Right forelimb (tissue), 1 donor: ENCODE results near the gene LRIG1.

Source experiments
- DNase-seq: peaks from one replicate; pipeline ENCODE4 v3.0.0-alpha.2; 2018

LRIG1 gene

GRCh38 chr3:66487465-66487864 lies 13.4 kb downstream of the LRIG1 start:
- DNase-seq = no peak

GRCh38 chr3:66486646-66487045 lies 14.2 kb downstream of the LRIG1 start:
- DNase-seq = no peak

DNA sequence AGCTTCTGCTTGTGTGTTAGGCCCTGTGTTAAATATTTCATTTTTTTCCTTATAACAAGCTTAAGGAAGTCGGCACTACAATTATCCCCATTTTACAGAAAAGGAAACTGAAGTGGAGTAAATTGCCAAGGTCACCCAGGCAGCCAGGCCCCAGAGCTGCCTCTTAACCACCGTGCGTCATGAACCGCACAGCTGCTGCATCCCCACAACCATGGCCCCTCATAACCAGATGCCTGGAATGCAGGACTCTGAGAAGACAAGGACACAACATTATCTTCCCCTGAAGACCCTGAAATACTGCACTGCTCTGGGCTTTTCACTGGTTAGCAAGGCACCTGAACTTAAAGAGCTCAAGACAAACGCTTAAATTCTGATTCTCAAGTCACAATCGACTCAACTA lies 14.6 kb downstream of the LRIG1 start:
- DNase-seq = no peak

GRCh38 chr3:66485291-66485968 lies 15.4 kb downstream of the LRIG1 start:
- no peak for DNase-seq

DNA sequence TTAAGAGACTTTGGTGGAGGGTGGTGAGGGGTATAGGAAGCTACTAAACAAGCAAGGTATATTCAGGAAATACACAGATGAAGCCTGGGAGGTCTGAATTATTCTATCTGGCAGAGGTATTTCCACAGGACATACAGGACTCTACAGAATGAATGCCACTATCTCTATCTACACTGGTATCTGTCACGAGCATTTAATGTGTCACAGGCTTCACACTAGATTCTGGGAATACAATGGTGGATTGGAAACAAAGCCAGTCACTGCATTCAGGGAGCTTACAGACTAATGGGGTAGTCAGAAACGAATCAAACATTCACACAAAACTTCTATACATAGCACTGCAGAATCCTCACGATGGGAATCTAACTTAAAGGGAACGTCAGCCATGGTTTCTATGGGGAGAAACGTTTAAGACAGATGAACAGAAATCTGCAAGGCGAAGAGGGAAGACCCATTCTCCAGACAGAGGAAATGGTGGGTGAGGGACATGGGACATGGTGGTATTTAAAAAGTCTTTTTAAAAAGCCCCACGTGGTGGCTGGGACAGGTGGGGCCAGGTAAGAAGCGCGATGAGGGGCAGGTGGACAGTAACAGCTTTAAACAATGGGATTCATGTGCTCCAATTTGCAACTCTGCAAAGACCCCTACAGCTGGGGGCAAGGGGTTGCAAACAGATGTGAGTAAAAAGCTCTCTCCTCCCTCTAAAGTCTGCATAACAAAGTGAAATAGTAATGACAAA lies 16.5 kb downstream of the LRIG1 start:
- no peak for DNase-seq

DNA sequence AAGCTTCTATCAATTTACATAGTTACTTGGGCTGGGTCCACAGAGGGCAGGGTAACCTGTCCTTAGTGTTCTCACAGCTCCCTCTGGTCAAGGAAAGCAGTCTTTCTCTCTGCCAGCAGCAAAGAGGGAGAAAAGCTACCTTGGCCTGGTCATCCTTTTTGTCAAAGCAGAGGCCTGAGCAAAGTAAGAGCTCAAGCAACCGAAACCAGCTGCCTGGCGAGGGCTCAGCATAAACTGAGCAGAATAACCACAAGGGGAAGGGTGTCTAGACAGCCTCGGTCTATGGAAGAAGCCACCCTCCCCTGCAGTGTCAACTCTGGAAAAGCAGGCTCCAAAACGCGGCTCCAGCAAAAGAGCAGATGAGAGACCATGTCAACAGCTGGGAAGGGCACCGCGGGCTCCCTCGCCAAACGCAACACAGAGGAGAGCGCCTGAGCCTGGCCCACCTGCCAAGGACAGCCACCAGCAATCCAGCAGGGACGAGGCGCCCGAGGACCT lies 17.4 kb downstream of the LRIG1 start:
- no peak for DNase-seq

- DNase-seq = peak; percentile 75
Observed at GRCh38 chr3:66483006-66483405, 17.8 kb downstream of the LRIG1 start.

GRCh38 chr3:66482018-66482404 lies 18.8 kb downstream of the LRIG1 start:
- no peak for DNase-seq

- no peak for DNase-seq
Observed at GRCh38 chr3:66481071-66482017, 19.5 kb downstream of the LRIG1 start.

DNA sequence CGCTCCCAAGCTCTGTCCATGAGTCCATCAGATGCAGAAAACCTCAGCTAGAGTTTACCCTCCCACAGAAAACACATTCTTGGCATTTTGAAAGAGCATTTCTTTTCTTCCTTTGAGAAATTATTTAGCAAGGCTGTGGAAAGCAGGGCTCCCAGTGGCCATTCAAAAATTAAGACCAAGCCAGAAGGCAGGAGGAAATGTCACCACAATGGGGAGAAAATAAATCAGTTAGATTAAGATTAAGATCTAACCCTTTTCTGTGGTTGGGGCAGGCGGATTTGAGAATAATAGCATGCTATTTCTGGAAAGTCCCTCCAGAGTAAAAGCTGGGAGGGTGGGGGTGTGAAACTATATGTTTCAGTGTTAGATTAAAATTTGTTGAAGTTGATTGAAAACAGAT lies 20.2 kb downstream of the LRIG1 start:
- no peak for DNase-seq

DNA sequence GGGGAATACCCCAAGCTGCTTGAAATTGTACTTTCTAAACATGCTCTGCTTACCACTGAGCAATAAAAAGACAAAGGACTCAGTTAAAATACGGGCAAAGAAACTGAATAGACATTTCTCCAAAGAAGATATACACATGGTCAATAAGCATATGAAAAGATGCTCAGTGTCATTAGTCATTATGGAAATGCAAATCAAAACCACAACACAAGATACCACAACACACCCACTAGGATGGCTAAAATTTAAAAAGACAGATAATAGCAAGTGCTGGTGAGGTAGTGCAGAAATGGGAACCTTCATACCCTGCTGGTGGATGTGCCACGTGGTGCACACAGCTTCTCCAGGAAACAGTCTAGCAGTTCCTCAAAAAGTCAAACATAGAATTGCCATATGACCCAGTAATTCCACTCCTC lies 21.3 kb downstream of the LRIG1 start:
- no peak for DNase-seq

DNA sequence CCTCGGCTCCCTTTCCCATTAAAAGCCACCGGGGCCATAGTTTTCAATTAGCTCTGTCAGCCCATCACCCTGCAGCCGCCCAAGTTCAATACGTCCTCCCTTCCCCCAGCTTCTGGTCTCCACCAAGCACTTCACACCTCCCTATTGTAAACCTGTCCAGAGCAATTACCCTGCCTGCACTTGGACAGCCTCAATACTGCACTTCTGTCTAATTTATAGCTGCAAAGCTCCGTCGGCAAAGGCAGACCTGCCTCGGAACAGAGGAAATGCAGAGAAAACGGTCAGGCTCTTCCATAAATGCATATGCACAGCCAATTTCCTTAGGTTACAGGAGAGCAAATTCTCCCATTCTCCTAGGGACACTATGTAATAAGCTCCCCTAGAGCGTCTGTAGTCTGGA lies 21.9 kb downstream of the LRIG1 start:
- no peak for DNase-seq

- DNase-seq = no peak
Observed at GRCh38 chr3:66477856-66478255, 23.0 kb downstream of the LRIG1 start.

DNA sequence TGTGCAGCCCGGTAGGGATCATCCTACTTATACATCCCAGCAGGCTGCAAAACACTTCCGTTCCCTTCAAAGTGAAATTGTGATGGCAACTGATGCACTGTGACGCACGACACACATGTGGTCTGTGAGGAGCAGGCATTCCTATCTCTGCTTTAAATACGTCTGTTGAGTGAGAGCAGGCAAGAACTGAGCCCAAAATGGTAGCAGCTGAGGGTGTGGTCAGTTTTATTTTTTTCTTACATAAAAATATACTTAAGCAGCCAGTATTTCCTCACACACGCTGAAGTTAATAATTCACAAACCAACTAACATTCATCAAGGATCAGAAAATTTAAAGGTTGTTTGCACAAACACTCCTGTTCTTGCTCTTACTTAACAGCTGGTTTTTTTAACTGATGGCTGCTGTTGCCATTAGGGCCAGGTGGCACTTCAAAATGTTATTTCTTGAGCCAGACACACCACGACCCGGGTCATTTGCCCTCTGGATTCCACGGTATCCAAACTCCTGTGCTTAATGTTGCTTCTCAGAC lies 23.9 kb downstream of the LRIG1 start:
- DNase-seq = no peak

DNA sequence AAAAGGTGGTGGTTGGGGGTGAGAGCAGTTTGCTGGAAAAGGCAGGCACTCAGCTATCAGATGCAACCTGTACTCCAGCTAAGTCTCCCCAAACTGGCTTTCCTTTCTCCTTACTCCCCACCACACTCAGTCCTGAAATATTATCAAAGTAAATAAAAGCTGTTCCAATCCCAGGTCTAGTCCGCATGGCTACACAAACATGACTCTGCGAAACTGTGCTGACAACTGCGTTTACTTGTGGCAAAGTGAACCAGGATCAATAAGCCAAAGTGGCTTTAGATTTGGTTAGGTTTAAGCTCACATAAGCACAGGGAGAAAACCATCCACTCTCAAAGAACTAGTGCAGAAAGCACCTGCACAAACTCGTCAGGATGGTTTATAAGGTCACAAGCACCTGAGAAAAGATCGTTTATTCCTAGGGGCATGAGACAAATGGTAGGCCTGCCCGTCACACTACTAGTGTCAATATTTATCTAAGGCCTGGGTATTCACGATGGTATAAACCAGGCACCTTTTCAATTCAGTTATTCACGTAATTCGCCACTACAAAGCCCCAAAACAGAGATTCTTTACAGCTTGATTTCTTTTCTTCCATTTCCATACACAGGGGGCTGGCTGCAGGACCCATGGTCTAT lies 25.3 kb downstream of the LRIG1 start:
- no peak for DNase-seq

DNA sequence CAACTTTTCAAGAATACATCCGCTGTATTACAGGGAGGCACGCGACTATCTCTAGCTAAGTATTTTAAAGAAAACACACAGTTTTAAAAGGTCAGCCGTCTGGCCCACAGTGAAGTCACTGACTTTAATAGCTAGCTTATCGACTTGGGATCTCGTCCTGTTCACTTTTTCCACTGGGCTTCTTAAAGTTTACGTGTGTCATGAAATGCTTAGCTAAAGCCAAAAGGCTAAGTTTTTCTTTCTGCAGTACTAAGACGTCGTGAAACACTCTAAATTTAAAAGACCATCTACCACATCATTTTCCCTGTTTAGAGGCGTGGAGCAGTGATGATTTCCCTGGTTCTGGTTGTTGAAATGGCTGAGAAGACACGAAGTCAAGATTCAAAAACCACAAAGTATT lies 27.1 kb downstream of the LRIG1 start:
- DNase-seq = no peak

DNA sequence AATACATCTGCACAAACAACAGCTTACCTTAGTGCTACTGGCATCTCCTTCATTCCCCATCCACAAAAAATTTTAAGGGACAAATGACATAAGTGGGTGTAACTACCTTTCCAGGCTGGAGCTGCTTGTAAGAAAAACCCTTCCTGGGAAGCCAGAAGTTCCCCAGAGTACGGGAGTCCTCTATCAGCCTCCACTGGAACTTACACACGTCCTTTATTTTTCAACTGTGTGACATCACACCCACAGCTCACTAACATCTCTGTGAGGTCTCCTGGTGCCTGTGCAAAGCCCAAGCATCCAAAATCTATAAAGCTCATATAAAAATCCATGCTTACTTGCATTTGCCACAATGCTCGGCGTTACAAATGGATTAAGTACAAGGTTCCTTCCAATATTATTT lies 27.6 kb downstream of the LRIG1 start:
- no peak for DNase-seq

GRCh38 chr3:66472313-66473134 lies 28.3 kb downstream of the LRIG1 start:
- DNase-seq = no peak

DNA sequence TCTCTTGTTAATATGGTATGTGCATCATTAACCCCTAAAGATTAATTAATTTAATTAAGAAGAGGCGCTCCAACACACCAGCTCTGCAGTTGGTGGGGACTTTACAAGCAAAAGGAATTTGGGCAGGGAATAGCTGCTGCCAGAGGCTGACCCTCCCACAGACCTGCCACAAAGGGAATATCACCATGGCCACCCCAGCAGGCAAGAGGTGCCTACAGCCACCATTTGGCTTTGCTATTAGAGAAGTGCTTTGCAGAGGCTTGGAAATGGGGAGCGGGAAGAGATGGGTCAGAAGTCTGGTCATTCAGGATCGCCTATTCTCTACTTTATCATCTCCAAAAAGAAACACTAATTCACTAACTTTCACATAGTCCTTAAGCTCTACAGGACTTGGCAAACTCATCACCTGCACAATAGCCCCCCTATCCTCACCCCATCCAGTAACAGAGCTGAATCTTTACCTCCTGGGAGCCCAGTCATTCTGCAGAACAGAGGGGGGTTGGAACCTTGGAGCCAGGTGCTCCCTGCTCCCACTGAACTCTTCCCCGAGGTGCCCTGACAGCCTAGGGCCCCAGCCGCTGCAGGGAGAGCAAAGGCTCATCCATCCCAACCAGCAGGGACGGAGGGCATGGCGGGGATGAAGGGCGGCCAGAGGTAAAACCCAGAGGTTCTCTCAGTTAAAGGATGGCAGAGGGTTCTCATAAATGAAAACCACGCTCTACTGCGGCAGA lies 29.7 kb downstream of the LRIG1 start:
- DNase-seq = no peak

DNA sequence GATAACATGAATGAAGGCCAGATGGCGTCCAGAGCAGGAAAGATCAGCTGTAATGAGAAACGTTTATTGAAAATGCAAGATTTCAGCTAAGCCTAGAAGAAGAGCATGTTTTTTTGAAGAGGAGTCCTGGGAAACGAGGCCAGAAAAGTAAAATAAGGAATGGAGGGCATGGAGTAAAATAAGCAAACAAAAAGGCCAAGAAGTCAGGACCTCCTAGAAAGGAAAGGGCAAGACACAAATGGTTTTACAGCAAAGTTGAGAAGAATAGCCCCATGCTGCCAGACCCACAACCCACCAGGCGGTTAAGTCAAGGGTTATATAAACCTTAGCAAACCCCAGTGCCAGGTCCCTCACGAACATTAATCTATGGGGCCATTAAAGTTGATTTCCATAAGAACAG lies 30.5 kb downstream of the LRIG1 start:
- no peak for DNase-seq

DNA sequence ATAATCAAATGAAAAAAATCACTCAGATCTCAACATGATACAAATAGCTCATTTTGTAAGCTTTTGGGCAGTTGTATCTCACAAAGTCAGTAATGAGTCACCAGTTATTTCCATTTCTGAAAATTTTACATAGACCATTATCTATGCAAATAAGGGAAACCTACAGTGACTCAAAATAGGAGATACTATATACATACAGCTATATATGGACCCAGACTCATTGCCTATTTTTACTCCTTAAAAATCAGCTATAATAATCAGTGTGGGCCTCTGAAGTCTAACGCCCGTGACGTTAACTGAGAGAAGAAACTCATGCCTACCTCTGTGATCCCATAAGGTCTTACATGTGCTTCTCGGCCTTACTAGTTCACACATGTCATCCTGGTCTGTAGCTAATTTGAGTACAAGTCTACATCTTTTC lies 31.6 kb downstream of the LRIG1 start:
- no peak for DNase-seq
